Loucy (cell line): ENCODE measurements around the gene KLK10.

ENCODE experiments used
- H2AFZ ChIP-seq: fragments of 200-600 bp; sonication (generic); 2 replicates; pipeline ENCODE4 v1.6.0; 2016; ENCODE audit warnings: antibody characterized with exemption, mild to moderate bottlenecking, low read length, moderate library complexity
- H3F3A ChIP-seq: fragments of 200-600 bp; 2 replicates; pipeline ENCODE4 v1.6.0; 2016; ENCODE audit warnings: antibody characterized with exemption, low read depth, mild to moderate bottlenecking
- H3K27me3 ChIP-seq: fragments of 200-600 bp; sonication (generic); 2 replicates; pipeline ENCODE4 v1.6.1; 2014; ENCODE audit warnings: low read length, mild to moderate bottlenecking; ENCODE audit not compliant: insufficient read depth, poor library complexity, severe bottlenecking
- H3K36me3 ChIP-seq: fragments of 200-600 bp; sonication (generic); 2 replicates; pipeline ENCODE4 v1.6.1; 2016; ENCODE audit warnings: low read length; ENCODE audit not compliant: insufficient read depth
- H3K4me1 ChIP-seq: fragments of 200-600 bp; sonication (generic); 2 replicates; pipeline ENCODE4 v1.5.1; 2014; ENCODE audit warnings: low read length, mild to moderate bottlenecking; ENCODE audit not compliant: insufficient read depth, poor library complexity, severe bottlenecking
- H3K4me2 ChIP-seq: fragments of 200-600 bp; sonication (generic); 2 replicates; pipeline ENCODE4 v1.6.0; 2014; ENCODE audit warnings: antibody characterized with exemption, low read length, low read depth, mild to moderate bottlenecking; ENCODE audit not compliant: poor library complexity, severe bottlenecking
- H3K4me3 ChIP-seq: fragments of 200-600 bp; sonication (generic); 2 replicates; pipeline ENCODE4 v1.5.1; 2014; ENCODE audit warnings: low read length, mild to moderate bottlenecking, mixed read lengths; ENCODE audit not compliant: poor library complexity, severe bottlenecking
- H3K79me2 ChIP-seq: fragments of 200-600 bp; sonication (generic); 2 replicates; pipeline ENCODE4 v1.6.1; 2014; ENCODE audit warnings: low read length; ENCODE audit not compliant: insufficient read depth
- H3K9ac ChIP-seq: fragments of 200-600 bp; sonication (generic); 2 replicates; pipeline ENCODE4 v1.6.0; 2014; ENCODE audit warnings: mild to moderate bottlenecking, low read depth, low read length, moderate library complexity; ENCODE audit not compliant: poor library complexity, severe bottlenecking
- H3K9me2 ChIP-seq: fragments of 200-600 bp; sonication (generic); replicated peaks from 2 replicates; pipeline ENCODE4 v1.6.1; 2016; ENCODE audit warnings: low read depth, low read length, mixed read lengths
- H3K9me3 ChIP-seq: fragments of 200-600 bp; sonication (generic); 2 replicates; pipeline ENCODE4 v1.6.1; 2014; ENCODE audit warnings: mild to moderate bottlenecking, antibody characterized with exemption, low read length, low read depth; ENCODE audit not compliant: insufficient read depth
- H4K20me1 ChIP-seq: fragments of 200-600 bp; sonication (generic); 2 replicates; pipeline ENCODE4 v1.6.0; 2014; ENCODE audit warnings: antibody characterized with exemption, low read length, mild to moderate bottlenecking; ENCODE audit not compliant: insufficient read depth, poor library complexity, severe bottlenecking
- CTCF ChIP-seq: fragments of 200-600 bp; sonication (generic); conservative IDR thresholded peaks from 2 replicates; pipeline ENCODE4 v1.5.1; 2014; ENCODE audit warnings: mild to moderate bottlenecking, antibody characterized with exemption, low read length
- EZH2phosphoT487 ChIP-seq: fragments of 200-600 bp; IDR thresholded peaks from 2 replicates; pipeline ENCODE4 v1.6.1; 2018; ENCODE audit warnings: antibody characterized with exemption, mild to moderate bottlenecking, moderate library complexity, borderline replicate concordance

The KLK10 gene

GRCh38 chr19:51009061-51009891 lies 10.2 kb downstream of the KLK10 start:
- no peaks in the 10 kb centered on the region for H3K27me3 ChIP-seq
- no peak overlapping the region for H2AFZ ChIP-seq

GRCh38 chr19:51007488-51007887 lies 12.0 kb downstream of the KLK10 start:
- Histone ChIP-seq H2AFZ (no peak overlapping the region), H3K79me2 (no peaks in the 10 kb centered on the region), H3F3A (no peaks in the 10 kb centered on the region), H3K4me2 (no peak overlapping the region), H3K4me3 (no peak overlapping the region), H4K20me1 (no peaks in the 10 kb centered on the region), H3K36me3 (no peaks in the 10 kb centered on the region), H3K4me1 (no peaks in the 10 kb centered on the region), H3K9me2 (no peaks in the 10 kb centered on the region), H3K27me3 (no peaks in the 10 kb centered on the region), H3K9me3 (peaks cover 3% of the 10 kb centered on the region; the same call in 1 of the 2 replicates), H3K9ac (no peak overlapping the region)
- TF ChIP-seq EZH2phosphoT487 (no peak), CTCF (no peak)

More at GRCh38 chr19:51009061-51009891, 10.2 kb downstream of the KLK10 start:
- Histone ChIP-seq H3K9me2 (no peaks in the 10 kb centered on the region), H3K79me2 (no peaks in the 10 kb centered on the region), H3K4me2 (no peak overlapping the region), H3K4me1 (no peaks in the 10 kb centered on the region), H3F3A (no peaks in the 10 kb centered on the region), H3K36me3 (no peaks in the 10 kb centered on the region), H3K4me3 (no peak overlapping the region), H3K9me3 (no peaks in the 10 kb centered on the region), H4K20me1 (no peaks in the 10 kb centered on the region), H3K9ac (no peak overlapping the region)
- TF ChIP-seq CTCF (no peak), EZH2phosphoT487 (no peak)

- TF ChIP-seq CTCF (no peak), EZH2phosphoT487 (no peak)
- H3K27me3 ChIP-seq: no peaks in the 10 kb centered on the region
- H3K4me2 ChIP-seq: no peak overlapping the region
- H2AFZ ChIP-seq: no peak overlapping the region
- H4K20me1 ChIP-seq: no peaks in the 10 kb centered on the region
- H3K4me3 ChIP-seq: no peak overlapping the region
- H3K9me3 ChIP-seq: peaks cover 5% of the 10 kb centered on the region; the same call in 1 of the 2 replicates
- H3K9me2 ChIP-seq: no peaks in the 10 kb centered on the region
- H3K79me2 ChIP-seq: no peaks in the 10 kb centered on the region
- H3K36me3 ChIP-seq: no peaks in the 10 kb centered on the region
- no peaks in the 10 kb centered on the region for H3F3A ChIP-seq
- H3K9ac ChIP-seq: no peak overlapping the region
- H3K4me1 ChIP-seq: no peaks in the 10 kb centered on the region
These were observed 13.1 kb downstream of the KLK10 start for GRCh38 chr19:51006406-51006805.
